Esophagus squamous epithelium (tissue), 5 donors: ENCODE data around the gene FGFRL1. TPM values are rescaled to one million over a fixed set of nuclear protein-coding genes. Genes with fewer than 3 reads are reported as not detected.

ENCODE experiments used
- DNase-seq: peaks from one replicate; lab custom pipeline; 2025; lab: John Stamatoyannopoulos, UW
- H3K27ac ChIP-seq, 4 donors: fragments of 200-600 bp; sonication (generic); one replicate each; pipeline ENCODE4 v1.5.1; 2016 to 2019; ENCODE audit warnings: mild to moderate bottlenecking in 1 of 4
- H3K27me3 ChIP-seq, 4 donors: fragments of 200-600 bp; sonication (generic); 1 replicate in 3 of 4; 2 replicates in 1 of 4; pipeline versions ENCODE4 v1.5.1 to v1.6.0; 2017 to 2021; ENCODE audit warnings: antibody characterized with exemption in 1 of 4
- H3K36me3 ChIP-seq, 3 donors: fragments of 200-600 bp; sonication (generic); one replicate each; pipeline ENCODE4 v1.5.1; 2016 to 2019
- H3K4me1 ChIP-seq, 3 donors: fragments of 200-600 bp; sonication (generic); one replicate each; pipeline ENCODE4 v1.5.1; 2017 to 2019
- H3K4me3 ChIP-seq, 4 donors: fragments of 200-600 bp; sonication (generic); 1 replicate in 3 of 4; 2 replicates in 1 of 4; pipeline ENCODE4 v1.5.1; 2016 to 2019; ENCODE audit warnings: mild to moderate bottlenecking in 2 of 4, moderate library complexity in 1 of 4
- H3K9me3 ChIP-seq, 3 donors: fragments of 200-600 bp; sonication (generic); one replicate each; pipeline ENCODE4 v1.5.1; 2016 to 2019
- CTCF ChIP-seq, 6 experiments: fragments of 450-650 bp in 4 of 6; fragments of 200-600 bp in 2 of 6; sonication (generic) in 2 of 6; IDR thresholded peaks; one replicate each; pipeline ENCODE4 v1.5.1; 2016 to 2019; ENCODE audit warnings: antibody characterized with exemption in 6 of 6, mild to moderate bottlenecking in 4 of 6, moderate library complexity in 4 of 6
- POLR2A ChIP-seq, 4 donors: fragments of 450-650 bp; IDR thresholded peaks; one replicate each; pipeline ENCODE4 v1.6.1; 2017; ENCODE audit warnings: antibody characterized with exemption in 4 of 4, mild to moderate bottlenecking in 4 of 4, moderate library complexity in 3 of 4
- WGBS, 2 donors: methylation state at CpG; one replicate each; pipeline ENCODE4 v1.1.5; 2018; 5-methylcytosine and 5-hydroxymethylcytosine counted together
- intact Hi-C: fragments of 100-400 bp; cut with DNase I; formaldehyde crosslinking; loops from one replicate; pipeline ENCODE4 v1.15.0; 2022
- total RNA-seq, 4 donors: library from RNA; depleted of rRNA; stranded (reverse); fragments of >200 nt; gene quantifications; one replicate each; pipeline ENCODE4 v1.1.0, GENCODE V29; 2016
- donor health status: DM: yes; HTN: yes; CAD: no.

FGFRL1 gene
- total RNA-seq, 4 donors from 2014 or later, result 2.8 to 10.1 (median 4.7) TPM

GRCh38 chr4:978957-979701, 32.3 kb upstream of the FGFRL1 start:
- DNase-seq, result no peak
- 55 to 66% methylated on average over 7 to 16 of the region's 20 CpGs for WGBS, 2 donors
- H3K27me3 ChIP-seq, result no peaks in the 10 kb centered on the region
- TF ChIP-seq CTCF (IDR thresholded peaks at IDR 0.05), result no peak
- no peak for TF ChIP-seq POLR2A (IDR thresholded peaks at IDR 0.05)
- peaks cover 0 to 13% (median 6%) of the 10 kb centered on the region in 3 donors for H3K4me1 ChIP-seq
- H3K4me3 ChIP-seq, result no peak overlapping the region
- H3K9me3 ChIP-seq, result no peaks in the 10 kb centered on the region
- no peaks in the 10 kb centered on the region for H3K36me3 ChIP-seq
- intact Hi-C loops, result no loop called here
- H3K27ac ChIP-seq, result peak overlapping the region in 2 of 4 donors; percentile 29 to 44

DNA sequence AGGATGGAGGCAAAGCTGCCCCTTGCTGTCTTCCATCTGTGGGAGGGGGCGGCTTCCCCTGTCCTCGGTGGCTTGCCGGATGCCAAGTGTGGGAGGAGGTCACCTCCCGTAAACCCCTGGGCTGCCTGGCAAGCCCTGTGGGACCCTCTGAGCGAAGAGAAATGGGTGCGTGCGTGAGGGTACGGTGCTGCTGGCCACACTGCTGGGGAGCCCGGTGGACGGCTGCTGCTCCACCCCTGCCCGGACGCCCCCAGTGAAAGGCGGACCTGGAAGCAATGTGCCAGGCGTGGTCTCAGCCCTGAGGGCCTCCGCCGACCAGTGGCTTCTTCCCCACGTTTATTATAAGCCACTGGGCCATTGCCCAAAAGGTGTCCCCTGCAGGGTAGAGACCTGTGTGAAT, 29.1 kb upstream of the FGFRL1 start:
- H3K4me1 ChIP-seq, result peaks cover 14 to 39% (median 20%) of the 10 kb centered on the region in 3 donors
- no peaks in the 10 kb centered on the region for H3K9me3 ChIP-seq
- DNase-seq, result no peak
- intact Hi-C loops, result no loop called here
- no peak overlapping the region for H3K4me3 ChIP-seq
- H3K36me3 ChIP-seq, result no peaks in the 10 kb centered on the region
- WGBS, 2 donors, result 90% methylated on average over 2 to 10 of the region's 17 CpGs
- TF ChIP-seq POLR2A (IDR thresholded peaks at IDR 0.05) (no peak), CTCF (IDR thresholded peaks at IDR 0.05) (no peak)
- H3K27me3 ChIP-seq, result no peaks in the 10 kb centered on the region
- no peak overlapping the region for H3K27ac ChIP-seq

- Histone ChIP-seq H3K9me3 (no peaks in the 10 kb centered on the region), H3K36me3 (no peaks in the 10 kb centered on the region), H3K4me3 (no peak overlapping the region), H3K27ac (no peak overlapping the region), H3K4me1 (peaks cover 20 to 45% (median 25%) of the 10 kb centered on the region in 3 donors), H3K27me3 (no peaks in the 10 kb centered on the region)
- 92% methylated on average over 15 of the region's 15 CpGs for WGBS, 2 donors
- TF ChIP-seq POLR2A (IDR thresholded peaks at IDR 0.05) (no peak), CTCF (IDR thresholded peaks at IDR 0.05) (no peak)
- intact Hi-C loops, result no loop called here
- DNase-seq, result no peak
Observed at GRCh38 chr4:982814-983213, 28.6 kb upstream of the FGFRL1 start.

GRCh38 chr4:984336-985054, 26.9 kb upstream of the FGFRL1 start:
- TF ChIP-seq CTCF (IDR thresholded peaks at IDR 0.05) (no peak), POLR2A (IDR thresholded peaks at IDR 0.05) (no peak)
- WGBS, 2 donors, result 61 to 66% methylated on average over 12 to 15 of the region's 15 CpGs
- peaks cover 24 to 45% (median 25%) of the 10 kb centered on the region in 3 donors for H3K4me1 ChIP-seq
- H3K27ac ChIP-seq, result no peak overlapping the region
- H3K36me3 ChIP-seq, result peaks cover 0 to 9% (median 0%) of the 10 kb centered on the region in 3 donors
- H3K4me3 ChIP-seq, result peak overlapping the region; percentile 8 to 51 (median 33)
- no peak for DNase-seq
- intact Hi-C loops, result no loop called here
- H3K27me3 ChIP-seq, result no peaks in the 10 kb centered on the region
- no peaks in the 10 kb centered on the region for H3K9me3 ChIP-seq
